NCI-H748 (cell line): ENCODE results near the gene SZRD1.

ENCODE experiments used
- DNase-seq: peaks from one replicate; lab custom pipeline; 2025; ENCODE audit not compliant: unreplicated experiment; lab: John Stamatoyannopoulos, UW

The SZRD1 gene

DNA sequence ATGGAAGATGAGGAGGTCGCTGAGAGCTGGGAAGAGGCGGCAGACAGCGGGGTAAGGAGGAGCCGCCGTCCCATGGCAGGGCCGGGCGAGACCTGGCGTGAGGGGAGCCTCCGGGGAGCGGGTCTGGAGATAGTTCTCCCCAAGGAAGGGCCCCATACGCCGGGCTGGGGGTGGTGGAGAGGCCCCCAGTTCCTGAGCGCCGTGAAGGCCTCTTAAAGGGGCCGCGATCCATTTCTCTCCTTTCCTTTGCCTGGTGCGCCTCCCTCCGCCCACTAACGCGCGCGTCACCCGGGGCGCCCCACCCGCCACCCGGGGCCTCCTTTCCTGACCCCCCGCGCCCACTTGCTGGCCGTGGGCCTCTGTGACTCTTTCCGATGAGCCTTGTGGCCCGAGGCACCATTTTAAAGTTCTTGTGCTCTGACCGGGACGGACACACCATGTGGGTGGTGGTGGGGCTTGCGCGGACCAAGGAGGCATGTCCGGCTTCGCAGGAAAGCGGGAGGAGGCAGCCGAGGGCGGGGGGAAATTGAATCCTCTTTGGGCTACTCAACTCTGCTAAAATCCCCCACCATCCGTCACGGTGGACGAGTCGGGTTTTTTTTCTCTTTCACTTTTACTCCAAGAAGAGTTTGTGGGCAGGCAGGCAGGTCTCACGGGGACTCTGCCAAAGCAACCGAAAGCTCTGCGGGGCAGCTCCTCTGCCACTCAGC, 371 bp downstream of the SZRD1 start:
- DNase-seq: peak; percentile 75

DNA sequence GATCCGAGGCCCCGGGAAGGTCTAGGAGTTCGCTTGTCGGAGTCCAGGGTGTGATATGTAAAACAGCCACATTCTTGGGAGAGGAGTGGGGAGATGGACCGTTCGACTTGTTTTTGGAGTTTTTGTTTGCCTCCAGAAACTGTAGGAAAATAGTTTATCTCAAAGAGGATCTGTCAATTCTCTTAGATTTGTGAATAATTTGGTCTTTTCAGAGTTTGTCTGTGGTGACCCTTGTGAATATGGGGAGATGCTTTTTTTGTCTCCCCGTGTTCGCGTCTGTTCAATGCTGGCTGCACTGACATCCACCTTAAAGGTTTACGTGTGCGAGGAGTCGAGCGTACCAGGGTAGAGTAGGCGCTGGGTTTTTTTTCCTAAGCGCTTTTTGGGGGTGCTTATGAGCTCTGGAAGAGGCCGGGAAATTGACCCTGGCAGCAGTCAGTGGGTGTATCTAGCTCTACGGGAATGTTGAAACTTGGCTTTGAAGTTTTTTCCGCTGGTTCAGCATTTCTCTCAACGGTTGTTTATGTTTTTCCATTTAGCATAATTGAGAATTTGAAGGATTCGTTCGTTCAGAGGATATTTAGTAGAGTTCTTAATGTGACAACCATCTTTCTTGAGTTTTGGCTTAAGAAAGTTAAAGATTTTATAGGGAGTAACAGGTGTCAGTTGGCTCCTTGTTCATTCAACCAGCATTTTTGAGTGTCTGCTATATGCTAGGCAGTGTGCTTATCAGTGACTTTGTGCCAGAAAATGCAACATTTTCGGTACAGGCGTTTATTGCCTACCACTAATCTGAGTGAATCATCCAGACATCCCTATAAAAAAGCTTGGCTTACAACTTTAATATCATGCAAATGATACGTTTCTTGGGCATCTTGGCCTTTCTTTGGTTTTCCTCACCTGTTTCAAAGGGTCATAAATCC, 1.2 kb downstream of the SZRD1 start:
- no peak for DNase-seq

GRCh38 chr1:16369821-16370220, 2.8 kb downstream of the SZRD1 start:
- DNase-seq: no peak

- DNase-seq: no peak
Measured at GRCh38 chr1:16371725-16372124, 4.7 kb downstream of the SZRD1 start.

GRCh38 chr1:16372535-16373285, 5.7 kb downstream of the SZRD1 start:
- DNase-seq: no peak

DNA sequence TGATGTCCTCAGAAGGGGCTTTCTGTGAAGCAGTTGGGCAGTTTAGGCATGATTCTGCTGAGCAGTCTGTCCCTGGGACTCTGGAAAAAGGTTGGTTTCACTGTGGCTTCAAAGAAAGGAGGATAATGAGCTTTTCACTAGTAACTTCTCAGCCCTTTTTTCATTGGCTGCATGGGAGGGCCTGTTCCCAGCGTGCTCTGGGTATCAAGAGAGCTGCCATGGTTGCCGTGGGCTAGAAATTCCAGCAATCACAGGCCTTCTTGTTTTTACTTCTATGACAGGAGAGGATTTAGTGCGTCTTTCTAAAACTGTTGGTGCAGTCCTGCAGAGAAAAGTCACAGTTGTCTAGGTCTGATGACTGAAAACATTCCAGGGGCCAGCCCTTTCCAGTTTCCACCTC, 7.2 kb downstream of the SZRD1 start:
- DNase-seq: no peak

DNA sequence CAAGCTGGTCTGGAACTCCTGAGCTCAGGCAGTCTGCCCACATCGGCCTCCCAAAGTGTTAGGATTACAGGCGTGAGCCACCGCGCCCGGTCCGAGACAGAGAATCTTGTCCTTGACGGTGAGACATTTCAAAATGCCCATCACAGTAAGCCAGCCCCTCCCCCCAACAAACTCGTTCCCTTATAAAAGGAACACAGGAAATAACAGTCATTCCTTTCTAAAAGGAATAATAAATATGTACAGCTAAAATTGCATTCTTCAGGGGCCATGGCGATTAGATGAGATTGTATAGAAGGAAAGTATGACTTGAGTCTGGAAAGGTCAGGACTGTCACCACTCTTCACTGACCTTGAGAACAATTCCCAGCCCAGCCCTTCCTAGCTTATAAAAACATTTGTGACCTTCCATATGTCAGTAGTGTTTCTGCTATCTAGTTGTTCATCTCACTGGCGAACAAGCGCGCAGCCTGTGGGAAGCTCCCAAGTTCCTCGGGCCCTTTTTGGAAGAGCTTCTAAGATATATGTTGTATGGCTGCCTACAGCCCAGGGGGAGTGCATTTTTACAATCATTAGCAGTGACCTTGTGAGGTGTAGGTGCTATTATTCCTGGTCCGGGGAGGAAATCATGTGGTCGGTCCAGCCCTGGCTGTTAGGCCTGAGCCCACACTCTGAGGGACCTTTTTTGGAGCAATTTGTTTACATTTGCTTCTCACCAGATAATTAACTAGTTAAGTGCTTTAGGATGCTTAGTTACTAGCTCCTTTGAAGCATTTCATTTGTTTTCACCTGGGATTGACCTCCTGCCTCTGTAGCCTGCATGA, 8.7 kb downstream of the SZRD1 start:
- peak; percentile 11 for DNase-seq

GRCh38 chr1:16376971-16377370, 9.9 kb downstream of the SZRD1 start:
- no peak for DNase-seq

GRCh38 chr1:16378443-16378842, 11.4 kb downstream of the SZRD1 start:
- no peak for DNase-seq

- DNase-seq: no peak
Measured at GRCh38 chr1:16380868-16381267, 13.8 kb downstream of the SZRD1 start.

DNA sequence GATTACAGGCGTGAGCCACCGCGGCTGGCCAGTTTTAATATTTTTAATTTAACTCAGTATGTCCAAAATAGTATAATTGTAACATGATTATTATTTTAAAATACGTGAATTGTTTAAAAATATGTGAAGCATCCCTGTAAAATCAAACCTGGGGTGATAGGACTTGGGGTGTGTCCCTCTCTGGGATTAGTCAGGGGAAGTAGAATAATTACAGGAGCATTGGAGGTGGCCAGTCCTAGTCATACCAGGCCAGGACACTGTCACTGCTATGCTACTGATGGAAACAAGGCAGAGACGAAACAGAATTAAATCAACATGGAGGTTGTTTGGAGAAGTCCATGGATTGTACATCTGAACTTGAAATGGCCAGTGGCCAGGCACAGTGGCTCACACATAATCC, 16.8 kb downstream of the SZRD1 start:
- no peak for DNase-seq

- no peak for DNase-seq
Measured at GRCh38 chr1:16385659-16386453, 18.8 kb downstream of the SZRD1 start.

DNA sequence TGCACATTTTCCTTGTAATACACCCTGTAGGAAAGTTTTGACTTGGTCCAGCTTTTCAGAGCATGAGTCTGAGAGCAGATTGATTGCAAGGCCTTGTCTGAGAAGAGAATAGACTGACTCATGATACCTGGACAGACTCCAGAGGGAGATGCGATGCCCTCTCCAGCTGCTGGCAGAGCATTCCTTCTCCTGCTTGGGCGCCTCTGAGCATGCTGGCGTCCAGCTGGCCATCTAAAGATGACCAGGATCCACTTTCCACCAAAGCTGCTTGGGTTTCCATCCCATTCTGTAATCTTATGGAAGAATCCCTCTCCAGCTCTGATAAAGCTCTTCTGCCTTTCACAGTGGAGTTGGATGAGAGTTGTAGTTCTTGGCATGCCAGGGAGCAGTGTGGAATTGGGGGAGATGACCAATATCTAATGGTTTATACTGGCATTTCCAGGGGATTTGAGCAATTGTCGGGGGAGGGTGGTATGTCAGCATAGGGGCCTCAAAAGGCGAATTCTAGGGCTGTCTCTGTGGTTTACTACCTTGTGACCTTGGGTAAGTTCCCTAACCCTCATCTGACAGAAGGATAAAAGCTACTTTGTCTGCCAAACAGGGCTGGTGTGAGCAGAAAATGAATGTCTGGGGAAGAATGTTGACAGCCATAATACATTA, 19.5 kb downstream of the SZRD1 start:
- no peak for DNase-seq

GRCh38 chr1:16387201-16388188, 20.5 kb downstream of the SZRD1 start:
- DNase-seq: no peak

GRCh38 chr1:16391411-16391810, 24.4 kb downstream of the SZRD1 start:
- no peak for DNase-seq

DNA sequence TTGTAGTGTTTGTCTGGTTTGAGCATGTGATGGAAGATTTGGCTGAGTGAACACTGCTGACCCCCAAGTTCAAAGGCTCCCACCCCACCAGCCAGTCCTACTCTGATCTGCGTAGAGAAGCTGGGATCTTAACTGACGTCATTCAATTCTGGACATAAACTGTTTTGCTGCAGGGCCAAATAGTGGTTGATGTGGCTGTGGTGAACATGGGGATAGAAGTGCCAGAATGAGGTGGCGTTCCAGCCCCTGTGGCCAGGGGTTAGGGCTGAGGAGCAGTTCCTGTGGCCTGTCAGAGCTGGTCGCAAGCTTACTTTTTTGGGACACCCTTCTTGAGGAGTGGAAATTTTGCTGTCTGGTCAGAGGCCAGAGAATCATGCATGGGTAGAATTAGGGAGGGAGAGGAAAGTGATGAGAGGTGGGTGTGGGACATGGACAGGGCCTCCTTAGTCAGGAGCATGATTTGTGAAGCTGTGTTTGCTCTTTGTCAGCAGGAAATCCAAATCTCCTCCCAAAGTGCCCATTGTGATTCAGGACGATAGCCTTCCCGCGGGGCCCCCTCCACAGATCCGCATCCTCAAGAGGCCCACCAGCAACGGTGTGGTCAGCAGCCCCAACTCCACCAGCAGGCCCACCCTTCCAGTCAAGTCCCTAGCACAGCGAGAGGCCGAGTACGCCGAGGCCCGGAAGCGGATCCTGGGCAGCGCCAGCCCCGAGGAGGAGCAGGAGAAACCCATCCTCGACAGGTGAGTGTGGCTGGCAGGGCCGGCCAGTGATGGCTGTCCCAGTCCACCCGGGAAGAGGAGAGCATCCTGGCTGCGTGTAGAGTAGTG, 25.9 kb downstream of the SZRD1 start:
- no peak for DNase-seq
